GM19467 (cell line): ENCODE data around the gene GPR119.
"Not testable (repeated sequence)": the region's sequence is repeated elsewhere in the genome, so short reads cannot be mapped to it uniquely, and the experiment has no call there.

Source experiments
- ATAC-seq: cut with Tn5 transposase; IDR thresholded peaks from one replicate; pipeline ENCODE4 v1.9.1; 2021; ENCODE audit warnings: mild to moderate bottlenecking, moderate library complexity; ENCODE audit not compliant: unreplicated experiment

GPR119 gene

DNA sequence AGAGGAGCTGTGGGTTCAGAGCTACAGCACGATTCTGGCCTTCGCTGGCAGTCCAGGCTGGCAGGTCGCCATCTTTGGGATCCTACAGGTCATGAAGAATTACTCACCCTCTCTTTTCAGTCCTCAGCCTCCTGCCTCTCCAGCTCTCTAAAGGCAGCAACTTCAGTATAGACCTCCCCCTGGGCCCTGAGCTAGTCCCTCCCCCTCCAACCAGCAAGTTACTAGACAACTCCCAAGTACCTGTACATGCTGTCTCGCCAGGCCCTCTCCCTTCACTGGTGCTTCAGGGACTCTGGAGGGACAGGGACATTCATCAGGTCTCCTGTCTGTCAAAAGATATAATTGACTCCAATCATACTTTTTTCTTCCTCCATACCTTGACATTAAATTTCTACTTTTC, at the start of gene GPR119:
Gene GPR119 (minus strand): TSS at position 155 of the 400 bp plus-strand sequence. CDS start 227 bp downstream, outside the sequence.
- no peak for ATAC-seq

DNA sequence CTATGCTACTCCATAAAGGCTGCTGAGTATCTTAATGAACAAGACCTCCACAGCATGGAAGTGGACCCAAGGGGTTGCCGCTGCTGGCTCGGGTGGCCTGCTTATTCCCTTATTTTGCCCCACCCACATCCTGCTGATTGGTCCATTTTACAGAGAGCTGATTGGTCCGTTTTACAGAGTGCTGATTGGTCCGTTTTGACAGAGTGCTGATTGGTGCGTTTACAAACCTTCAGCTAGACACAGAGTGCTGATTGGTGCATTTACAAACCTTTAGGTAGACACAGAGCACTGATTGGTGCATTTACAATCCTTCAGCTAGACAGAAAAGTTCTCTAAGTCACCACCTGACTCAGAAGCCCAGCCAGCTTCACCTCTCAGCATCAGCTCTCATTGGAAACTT, 43.8 kb upstream of the GPR119 start:
- not testable (repeated sequence) for ATAC-seq

- ATAC-seq = no peak
Observed at GRCh38 chrX:130426531-130426930, 41.1 kb upstream of the GPR119 start.

DNA sequence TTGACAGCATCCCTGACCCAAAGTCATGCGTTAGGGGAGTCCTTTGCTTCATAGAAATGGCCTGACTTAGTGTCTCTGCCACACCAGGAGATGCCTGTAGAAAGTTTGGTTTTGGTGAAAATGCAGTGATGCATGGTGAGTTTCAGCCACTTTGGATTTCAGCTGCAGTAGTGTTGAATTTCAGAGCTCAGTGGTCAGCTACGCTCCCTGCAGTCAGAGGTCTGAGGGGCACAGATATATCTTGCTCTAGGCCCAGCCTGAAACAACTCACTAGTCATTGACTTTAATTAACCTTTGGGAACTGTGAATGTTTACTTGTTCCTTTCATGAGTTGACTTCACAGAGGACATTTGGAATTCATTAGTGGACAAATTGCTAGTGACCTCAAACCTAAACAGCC, 33.8 kb upstream of the GPR119 start:
- ATAC-seq = no peak

- ATAC-seq = no peak
Observed at GRCh38 chrX:130418740-130419139, 33.3 kb upstream of the GPR119 start.

DNA sequence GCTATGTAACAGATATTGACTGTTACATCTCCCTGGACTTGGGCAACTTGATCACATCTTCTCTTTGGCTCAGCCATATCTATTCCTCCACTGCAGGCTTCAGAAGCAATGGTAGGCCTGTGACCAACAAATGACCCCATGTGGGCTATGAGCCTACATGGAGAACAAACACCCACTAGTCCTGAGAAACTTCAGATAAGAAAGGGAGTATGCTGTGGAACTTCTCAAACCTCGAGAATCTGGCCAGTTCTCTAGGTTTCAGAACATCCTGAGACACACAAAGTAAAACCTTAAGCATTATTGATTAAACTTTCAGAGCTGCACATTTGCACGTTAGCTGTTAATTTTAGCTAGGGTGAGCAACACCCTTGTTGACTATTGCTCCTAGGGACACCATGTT, 32.6 kb upstream of the GPR119 start:
- no peak for ATAC-seq

DNA sequence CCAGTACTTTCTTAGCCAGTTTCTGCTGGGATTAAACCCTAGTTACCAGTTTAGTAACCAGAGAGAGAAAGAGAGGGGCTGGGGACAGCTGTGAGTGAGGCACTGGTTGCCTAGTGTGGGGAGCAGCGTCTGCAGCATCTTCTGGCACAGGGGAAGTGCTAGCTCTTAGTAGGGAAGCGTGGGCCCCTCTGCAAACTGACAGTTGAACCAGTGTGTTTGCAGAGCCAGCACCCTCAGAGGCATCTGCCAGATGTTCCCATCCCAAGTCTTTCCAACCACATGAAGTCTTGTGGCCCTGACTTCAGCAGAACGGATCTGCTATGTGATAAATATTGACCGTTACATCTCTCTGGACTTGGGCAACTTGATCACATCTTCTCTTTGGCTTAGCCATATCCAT, 31.3 kb upstream of the GPR119 start:
- no peak for ATAC-seq

DNA sequence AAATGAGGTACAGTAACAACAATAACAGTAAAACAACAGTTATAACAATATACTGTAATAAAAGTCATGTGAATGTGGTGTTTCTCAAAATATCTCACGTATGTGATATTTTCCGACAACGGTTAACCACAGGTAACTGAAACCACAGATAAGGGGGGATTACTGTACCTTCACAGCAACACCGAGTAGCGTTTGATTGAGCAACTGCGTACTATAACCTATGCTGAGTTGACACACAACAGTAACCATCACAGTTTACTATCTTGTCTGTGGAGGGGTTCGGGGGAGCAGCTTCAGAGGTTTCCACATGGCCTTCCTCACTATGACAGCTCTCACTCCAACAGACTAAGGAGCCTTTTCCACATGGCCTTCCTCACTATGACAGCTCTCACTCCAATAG, 29.7 kb upstream of the GPR119 start:
- ATAC-seq = no peak

DNA sequence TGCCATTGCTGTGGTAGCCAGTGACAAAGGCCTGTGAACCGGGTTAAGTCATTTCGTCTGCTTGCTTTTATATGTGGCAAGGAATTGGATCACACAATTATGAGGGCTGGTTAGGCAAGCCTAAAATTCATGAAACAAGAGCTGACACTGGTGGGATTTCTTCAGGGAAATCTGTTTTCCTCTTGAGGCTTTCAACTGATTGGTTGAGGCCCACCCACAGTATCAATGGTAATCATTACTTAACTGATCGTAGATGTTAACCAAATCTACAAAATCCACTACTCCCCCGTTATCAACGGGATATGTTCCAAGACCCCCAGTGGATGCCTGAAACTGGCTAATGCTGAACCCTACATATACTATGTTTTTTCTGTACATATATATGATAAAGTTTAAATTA, 29.3 kb upstream of the GPR119 start:
- ATAC-seq = no peak

DNA sequence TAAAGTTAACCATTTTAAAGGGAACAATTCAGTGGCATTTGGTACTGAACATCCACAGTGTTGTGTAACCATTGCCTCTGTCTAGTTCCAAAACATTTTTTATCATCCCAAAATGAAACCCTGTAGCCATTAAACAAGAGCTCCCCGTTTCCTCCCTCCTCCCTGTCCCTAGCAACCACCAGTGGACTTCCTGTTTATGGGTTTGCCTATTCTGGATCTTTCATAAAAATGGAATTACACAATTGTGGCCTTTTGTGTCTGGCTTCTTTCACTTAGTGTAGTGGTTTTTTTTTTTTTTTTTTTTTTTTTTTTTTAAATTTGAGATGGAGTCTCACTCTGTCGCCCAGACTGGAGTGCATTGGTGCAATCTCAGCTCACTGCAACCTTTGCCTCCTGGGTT, 27.9 kb upstream of the GPR119 start:
- no peak for ATAC-seq

- ATAC-seq = no peak
Observed at GRCh38 chrX:130402208-130402684, 16.8 kb upstream of the GPR119 start.

DNA sequence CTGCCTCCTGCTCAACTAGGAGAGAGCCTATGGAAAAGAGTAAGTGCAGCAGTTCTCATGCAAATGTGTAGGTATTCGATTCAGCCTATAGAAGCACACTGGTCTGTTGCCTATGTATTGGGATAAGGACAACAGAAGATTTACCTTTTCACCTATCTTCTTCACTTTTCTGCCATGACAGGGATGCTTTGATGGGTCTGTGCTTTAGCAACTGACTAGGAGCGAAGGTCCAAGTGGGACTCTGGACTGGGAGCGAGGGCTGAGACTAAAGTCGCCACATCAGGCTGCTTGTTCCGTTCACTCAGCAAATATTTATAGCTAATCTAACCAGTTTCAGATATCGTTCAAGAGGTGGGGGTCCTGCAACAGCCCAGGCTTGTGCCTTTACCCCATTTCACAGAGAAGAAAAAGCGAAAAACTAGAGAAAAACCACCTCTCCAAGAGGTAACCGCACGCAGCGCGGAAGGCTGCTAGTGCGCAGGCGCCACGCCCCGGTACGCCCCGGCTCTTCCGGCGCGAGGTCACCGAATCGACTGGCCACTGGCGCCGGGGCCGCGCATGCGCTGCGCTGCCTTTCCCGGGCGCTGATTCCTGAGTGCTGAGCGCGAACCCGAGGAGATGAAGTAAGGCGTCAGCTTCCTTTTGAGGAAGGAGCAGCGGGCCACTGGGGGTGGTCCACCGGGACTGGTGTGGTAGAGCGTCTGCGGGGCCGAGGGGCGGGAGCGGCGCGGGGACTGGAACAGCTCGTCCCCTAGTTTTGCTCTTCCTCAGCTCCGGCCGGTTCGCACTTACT, 16.1 kb upstream of the GPR119 start, which contains the start of gene RBMX2:
Gene RBMX2 (plus strand): TSS at position 573 of the 793 bp plus-strand sequence. CDS start 46 bp downstream, at position 619.
- peak; percentile 95 for ATAC-seq

DNA sequence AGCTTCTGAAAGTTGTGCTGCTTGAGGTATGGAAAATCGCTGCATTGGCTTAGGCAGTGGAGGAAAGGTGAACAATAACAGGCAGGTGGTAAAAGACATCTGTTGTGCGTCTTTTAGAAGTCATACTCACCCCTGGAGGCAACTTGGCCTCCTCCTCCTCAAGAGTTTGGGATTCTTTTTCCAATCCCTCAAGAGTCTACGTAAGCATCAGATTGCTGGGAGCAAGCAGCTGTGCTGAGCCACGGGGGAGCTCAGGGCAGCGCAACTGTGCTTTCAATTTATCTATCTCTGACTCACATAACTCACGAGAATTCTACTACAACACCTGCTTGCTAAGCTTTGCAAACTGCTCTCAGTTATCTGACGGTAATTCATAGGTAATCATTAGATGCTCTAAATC, 9.9 kb upstream of the GPR119 start:
- ATAC-seq = no peak

DNA sequence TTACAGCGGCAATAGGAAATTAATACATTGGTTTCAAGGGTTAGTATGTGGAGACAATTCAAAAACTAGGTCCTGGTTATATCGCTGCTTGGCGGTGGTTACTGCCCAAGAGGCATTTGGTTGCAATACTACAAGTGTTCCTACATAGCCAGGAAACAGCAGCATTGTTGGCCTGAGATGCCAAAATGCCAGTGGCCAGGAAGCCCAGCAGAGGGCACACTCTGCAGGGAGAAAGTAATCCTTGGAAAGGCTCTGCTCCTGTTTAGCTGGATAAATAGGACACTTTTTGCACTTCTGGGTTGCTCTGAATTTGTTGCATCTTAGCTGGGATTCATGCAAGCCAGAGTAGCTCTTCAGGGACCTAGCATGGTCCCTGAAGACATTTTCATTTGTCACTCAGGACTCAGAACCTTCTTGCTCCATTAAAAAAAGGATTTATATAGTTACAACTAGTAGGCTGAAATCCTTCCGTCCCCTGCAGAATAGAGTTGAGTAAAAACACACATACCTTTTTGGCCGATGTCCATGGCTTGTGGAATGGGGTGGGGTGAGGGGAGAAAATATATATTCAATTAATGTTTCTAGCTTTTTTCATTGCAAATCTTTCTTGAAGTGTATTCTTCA, 8.1 kb upstream of the GPR119 start:
- no peak for ATAC-seq

DNA sequence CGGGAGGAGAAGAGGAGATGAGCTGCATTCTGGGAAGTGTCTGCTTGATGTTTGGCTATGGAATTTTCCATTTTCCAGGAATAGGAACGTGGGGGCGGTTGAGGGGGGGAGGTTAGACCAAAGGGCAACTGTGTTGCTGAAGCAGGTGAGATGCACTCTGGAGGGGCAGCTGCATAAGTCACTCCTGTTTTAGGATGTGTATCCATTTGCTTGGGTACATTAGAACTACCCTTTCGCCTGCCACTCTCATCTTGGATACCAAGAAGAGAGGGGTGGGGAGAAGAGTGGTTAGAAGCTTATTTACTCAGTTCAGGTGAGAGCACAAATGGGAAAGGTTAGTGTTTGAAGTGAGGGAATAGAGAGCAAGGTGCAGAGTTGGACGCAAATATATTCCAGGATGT, 934 bp upstream of the GPR119 start:
- no peak for ATAC-seq

DNA sequence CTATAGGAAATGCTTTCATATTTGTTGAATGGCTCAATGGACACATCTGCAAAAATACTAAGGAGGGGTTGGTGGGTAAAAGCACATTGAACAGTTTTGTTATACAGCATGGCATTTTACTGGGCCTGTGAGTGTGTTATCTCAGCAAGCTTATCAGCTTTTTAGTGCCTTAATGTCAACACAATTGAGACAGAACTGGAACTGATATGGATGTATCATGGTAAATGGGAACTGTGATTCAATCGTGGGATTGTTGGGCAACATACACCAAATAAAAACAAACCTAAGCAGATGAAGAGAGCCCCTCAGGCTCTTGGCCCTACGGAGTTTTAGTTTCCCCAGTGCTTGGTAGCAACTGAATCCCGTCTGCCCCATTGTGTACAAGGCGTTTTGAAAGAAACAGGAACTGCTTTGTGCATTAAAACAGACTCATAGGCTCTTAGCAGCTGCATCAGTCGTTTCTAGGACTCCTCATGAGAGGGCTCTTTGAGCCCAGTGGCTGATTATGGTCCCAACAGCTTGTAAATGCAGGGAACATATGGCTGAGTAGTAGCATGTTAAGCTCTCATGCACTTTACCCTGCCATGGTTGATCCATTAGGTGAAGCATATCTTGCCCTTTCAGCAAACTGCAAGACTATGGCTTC, 7.3 kb downstream of the GPR119 start:
- no peak for ATAC-seq

DNA sequence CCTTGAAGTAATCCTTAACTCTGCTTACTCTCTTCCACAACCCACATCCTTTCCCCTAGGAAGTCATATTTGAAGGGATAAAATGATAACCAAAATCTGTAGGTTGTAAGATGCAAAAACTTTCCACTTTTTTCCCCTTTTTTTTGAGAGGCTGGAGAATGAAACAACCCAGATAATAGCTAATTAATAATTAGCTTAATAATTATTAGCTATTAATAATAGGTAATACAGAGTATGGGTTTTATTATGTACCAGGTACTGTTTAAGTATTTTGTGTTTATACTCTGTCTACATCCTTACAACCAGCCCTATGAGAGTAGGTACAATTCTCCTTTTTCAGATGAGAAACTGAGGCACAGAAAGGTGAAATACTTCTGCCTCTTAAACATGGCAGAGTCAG, 9.4 kb downstream of the GPR119 start:
- ATAC-seq = no peak

DNA sequence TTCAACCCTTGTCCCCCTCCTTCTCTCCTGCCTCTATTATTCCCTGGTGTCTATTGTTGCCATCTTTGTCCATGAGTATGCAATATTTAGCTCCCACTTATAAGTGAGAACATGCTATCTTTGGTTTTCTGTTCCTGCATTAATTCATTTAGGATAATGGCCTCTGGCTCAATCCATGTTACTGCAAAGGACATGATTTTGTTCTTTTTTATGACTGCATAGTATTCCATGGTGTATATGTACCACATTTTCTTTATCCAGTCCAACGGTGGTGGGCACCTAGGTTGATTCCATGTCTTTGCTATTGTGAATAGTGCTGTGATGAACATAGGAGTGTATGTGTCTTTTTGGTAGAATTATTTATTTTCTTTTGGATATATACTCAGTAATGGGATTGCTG, 33.4 kb downstream of the GPR119 start:
- not testable (repeated sequence) for ATAC-seq

- ATAC-seq = no peak
Observed at GRCh38 chrX:130351567-130351966, 33.9 kb downstream of the GPR119 start.

- no peak for ATAC-seq
Observed at GRCh38 chrX:130347321-130347720, 38.2 kb downstream of the GPR119 start.

DNA sequence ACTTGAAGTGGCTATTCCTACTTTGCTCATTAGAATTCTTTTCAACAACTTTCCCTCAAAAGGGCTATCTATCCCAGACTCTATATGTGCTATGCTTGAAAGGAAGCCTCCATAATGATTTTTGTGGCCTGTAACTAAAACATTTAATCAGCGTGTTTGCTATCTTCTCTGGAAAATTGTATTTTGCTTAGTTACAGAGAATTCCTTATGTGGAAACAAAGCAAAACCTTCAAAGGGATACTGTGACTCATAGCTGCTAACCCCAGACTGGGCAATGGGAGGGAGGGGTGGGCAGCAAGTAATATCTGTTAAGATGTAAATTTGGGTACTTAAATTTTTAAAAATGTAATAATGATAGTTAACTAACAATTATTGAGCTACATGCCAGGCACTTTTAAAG, 42.1 kb downstream of the GPR119 start:
- ATAC-seq = no peak

GRCh38 chrX:130340271-130340670, 45.2 kb downstream of the GPR119 start:
- ATAC-seq = no peak
